Measurements from ENCODE around the gene FARP1.

The FARP1 gene

GRCh38 chr13:98175043-98175442 is 32.1 kb downstream of the FARP1 start:
- DNase-seq (ENCODE audit: low read depth in 2 of 2): no peak

DNA sequence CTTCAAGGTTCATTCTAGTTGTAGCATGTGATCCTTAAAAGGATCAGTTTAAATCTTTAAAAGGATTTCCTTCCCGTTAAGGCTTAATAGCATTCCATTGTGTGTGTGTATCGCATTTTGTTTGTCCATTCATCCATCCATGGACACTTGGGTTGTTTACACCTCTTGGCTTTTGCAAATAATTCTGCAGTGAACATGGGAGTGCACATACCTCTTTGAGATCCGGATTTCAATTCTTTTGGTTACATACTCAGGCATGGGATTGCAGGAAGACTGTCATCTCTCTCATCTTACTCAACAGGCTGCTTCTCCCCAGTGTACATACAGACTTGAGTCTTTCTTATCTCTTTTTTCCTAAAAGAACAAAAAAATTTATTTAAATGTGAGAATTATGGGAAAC is 32.9 kb downstream of the FARP1 start:
- no peak for DNase-seq (ENCODE audit: low read depth in 2 of 2)

DNA sequence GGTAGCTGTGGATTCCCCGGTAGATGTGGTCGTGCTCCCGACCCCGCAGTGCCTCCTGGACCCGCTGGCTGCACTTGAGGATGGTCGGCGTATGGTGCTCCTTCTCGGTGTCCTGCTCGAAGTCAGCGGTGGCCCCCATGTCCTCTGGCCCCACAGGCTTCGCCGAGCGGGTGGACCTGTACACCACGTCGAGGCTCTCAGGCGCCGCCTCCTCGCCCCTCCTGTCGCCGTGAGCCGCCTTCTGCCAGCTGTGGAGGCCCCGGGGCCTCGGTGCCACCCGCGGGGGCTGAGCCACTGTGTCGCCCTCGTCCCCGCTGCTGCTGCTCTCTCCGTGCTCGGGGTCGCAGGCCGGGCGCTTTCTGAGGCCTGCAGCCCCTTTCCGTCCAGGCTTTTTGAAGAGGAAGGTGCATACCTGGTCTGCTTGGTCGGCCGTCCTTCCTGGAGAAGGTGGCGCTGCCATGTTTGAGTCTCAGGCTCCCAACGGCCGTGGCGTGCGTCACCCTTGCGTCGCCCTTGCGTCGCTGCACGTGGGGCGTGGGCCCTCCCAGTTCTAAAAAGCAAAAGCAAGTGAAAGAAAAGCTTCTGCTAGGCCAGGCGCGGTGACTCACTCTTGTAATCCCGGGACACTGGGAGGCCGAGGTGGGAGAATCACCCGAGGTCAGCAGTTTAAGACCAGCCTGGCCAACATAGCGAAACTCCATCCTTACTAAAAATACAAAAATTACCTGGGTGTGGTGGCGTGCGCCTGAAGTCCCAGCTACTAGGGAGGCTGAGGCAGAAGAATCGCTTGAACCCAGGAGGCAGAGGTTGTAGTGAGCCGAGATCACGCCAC is 34.1 kb downstream of the FARP1 start, which contains the start of gene RNF113B:
Gene RNF113B, minus strand, starts transcription at position 493 of the 832 bp plus-strand sequence. Its CDS starts 33 bp downstream, at position 460.
- DNase-seq (ENCODE audit: low read depth in 2 of 2): no peak

- no peak for DNase-seq (ENCODE audit: low read depth in 2 of 2)
Measured at GRCh38 chr13:98180092-98180491, 37.2 kb downstream of the FARP1 start.

GRCh38 chr13:98181111-98181815 is 38.4 kb downstream of the FARP1 start:
- no peak for DNase-seq (ENCODE audit: low read depth in 2 of 2)

DNA sequence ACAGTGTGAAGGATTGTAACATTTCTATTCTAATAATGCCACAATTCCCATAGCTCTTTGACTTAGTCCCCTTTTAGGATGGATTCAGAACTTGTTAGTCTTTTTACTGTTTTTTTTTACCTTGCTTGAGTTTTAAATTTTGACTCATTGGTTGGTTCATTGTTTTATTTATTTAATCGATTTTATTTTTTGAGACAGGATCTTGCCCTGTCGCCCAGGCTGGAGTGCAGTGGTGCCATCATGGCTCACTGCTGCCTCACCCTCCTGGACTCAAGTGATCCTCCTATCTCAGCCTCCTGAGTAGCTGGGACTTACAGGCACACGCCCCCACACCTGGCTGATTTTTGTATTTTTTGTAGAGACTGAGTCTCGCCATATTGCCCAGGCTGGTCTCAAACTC is 39.3 kb downstream of the FARP1 start:
- no peak for DNase-seq (ENCODE audit: low read depth in 2 of 2)

- no peak for DNase-seq (ENCODE audit: low read depth in 2 of 2)
Measured at GRCh38 chr13:98182589-98182988, 39.7 kb downstream of the FARP1 start.

DNA sequence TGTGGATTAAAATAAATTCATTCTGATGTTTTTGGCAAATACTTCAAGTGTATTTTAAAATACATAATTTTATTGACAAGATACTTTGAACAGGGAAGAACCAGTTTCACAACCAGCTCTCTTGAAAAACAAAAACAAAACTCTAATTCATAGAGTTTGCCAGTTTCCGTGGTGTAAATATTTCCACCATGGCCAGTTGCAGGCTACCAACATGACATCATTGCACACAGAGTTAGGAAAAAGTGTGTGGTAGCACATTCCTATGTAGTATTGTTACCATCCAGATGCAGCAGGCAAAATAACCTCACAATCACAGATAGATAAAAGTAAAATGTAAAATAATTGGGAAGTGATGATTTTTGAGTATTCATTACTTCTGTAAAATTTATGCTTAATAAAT is 41.9 kb downstream of the FARP1 start:
- no peak for DNase-seq (ENCODE audit: low read depth in 2 of 2)

GRCh38 chr13:98187155-98187964 is 44.5 kb downstream of the FARP1 start:
- no peak for DNase-seq (ENCODE audit: low read depth in 2 of 2)

- DNase-seq (ENCODE audit: low read depth in 2 of 2): no peak
Measured at GRCh38 chr13:98187965-98188261, 45.0 kb downstream of the FARP1 start.

- DNase-seq (ENCODE audit: low read depth in 2 of 2): no peak
Measured at GRCh38 chr13:98188544-98189166, 45.8 kb downstream of the FARP1 start.

DNA sequence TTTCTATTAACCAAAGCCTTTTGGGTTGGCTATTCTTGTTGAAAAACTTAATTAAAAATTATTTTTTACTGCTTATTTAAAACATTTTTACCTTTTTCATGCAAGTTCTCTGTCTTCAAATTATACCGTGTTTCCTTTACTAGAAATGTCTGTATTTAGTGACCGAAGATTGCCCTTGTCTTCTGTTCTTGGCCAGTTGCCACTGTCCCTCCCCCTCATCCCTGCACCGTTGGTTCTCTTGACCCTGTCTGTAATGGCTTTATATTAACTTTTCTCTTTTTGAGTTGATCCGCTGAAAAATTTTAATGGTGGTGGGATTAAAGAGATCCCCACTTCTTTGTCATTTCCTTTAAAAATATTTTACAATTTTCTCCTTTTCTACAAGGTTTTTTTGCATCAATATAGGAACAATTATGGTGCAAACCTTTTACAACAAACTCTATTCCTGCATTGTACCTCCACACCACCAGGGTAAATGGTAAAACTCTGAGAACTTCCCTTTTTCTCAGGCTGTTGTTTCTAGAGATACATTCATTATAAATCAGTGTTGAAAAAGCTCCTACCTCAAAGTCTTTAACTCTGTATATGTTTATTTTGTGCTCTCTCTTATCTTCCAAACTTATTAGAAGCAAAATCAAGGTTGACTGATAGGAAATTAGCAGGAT is 47.1 kb downstream of the FARP1 start:
- no peak for DNase-seq (ENCODE audit: low read depth in 2 of 2)

DNA sequence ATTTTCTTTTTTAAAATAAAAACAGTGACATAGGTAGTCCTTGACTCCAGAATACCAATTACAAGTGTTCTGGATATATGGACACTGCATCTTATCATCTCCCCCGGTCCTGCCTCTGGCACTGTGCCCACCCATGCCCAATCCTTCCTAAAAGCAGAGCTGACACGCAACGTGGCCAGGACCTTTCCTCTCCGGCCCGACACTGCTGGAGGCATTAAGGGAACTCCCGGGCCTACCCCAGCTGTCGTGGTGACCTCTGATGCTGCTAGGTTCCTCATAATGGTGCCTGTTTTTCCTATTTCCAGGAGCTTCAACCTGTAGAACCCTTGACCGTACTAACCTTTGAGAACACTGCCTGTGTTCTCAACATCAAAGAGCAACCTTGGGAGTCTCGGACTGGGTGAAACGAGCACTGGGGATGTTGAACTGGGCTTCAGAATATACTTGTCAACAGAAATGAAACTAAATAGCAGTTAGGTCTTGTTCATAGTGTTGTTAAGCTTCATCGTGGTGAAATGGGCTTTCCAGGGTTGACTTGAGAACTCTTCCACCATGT is 48.1 kb downstream of the FARP1 start:
- no peak for DNase-seq (ENCODE audit: low read depth in 2 of 2)

DNA sequence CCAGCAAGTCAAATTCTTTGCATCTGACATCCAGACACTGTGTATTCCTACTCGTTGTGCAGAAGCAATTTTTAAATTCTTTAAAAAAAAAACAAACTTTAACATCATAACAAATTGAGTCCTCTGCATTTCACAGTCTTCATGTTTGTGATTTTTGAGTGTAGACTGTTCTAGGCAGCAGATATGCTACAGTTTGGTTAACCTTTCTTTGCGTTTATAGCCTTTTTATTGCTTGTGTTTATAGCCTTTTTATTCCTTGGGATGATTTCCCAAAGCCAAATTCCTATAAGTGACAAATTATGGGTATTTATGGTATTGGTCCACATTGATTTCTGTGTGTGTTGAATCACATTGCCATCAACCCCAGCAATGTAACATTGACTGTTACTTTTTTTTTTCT is 49.1 kb downstream of the FARP1 start:
- DNase-seq (ENCODE audit: low read depth in 2 of 2): no peak

GRCh38 chr13:98195054-98195791 is 52.3 kb downstream of the FARP1 start:
- DNase-seq (ENCODE audit: low read depth in 2 of 2): no peak

GRCh38 chr13:98198683-98199082 is 55.8 kb downstream of the FARP1 start:
- DNase-seq (ENCODE audit: low read depth in 2 of 2): no peak

- no peak for DNase-seq (ENCODE audit: low read depth in 2 of 2)
Measured at GRCh38 chr13:98199480-98199879, 56.6 kb downstream of the FARP1 start.

DNA sequence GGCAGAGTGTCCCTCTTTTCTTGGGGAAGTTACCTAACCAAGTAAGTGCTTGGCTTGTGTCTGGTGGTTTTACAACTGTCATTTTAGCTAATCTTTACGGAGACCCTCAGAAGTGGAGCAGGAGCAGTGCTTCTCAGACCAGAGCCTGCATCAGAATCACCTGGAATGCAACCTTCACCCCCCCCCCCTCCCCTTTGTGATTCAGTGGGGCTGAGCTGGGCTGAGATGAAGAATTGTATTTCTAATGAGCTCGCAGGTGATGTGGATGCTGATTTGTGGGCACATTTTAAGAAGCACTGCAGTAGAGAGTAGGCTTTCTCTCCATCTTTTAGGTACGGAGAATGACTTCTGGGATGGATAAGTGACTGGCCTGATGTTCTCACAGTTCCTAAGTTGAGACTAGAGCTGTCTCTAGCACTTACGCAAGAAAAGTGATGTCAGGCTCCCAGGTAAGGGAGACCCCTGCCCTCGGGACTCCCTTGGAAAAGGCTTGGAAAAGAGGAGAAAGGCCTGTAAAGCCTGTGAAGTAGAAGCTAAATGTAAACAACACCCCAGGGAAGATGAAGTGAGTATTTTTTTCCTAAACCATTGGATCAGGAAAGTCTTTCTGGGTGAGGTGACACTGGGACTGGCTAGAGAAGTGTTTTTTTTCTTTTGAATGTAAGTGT is 57.5 kb downstream of the FARP1 start:
- no peak for DNase-seq (ENCODE audit: low read depth in 2 of 2)

GRCh38 chr13:98201189-98201588 is 58.3 kb downstream of the FARP1 start:
- no peak for DNase-seq (ENCODE audit: low read depth in 2 of 2)

DNA sequence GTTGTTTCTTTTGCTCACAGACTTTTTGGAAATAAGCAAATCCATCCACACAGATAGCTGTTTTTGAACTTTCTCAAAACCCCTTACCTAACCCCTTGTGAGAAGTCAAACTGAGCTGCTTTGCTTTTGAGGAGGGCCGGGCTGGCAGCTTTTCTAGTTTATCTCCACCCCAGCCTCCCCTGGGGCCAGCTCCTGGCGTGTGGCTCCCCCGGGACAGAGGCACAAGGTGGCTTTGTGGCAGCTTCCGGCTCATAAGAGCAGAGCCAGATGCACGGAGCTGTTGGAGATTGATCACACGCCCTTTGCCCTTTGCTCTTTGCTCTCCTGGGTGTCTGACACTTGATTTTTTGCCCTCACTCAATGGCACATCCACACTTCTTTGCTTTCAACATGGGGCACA is 59.1 kb downstream of the FARP1 start:
- DNase-seq (ENCODE audit: low read depth in 2 of 2): no peak

Data from stimulated activated CD4-positive, alpha-beta T cell treated with anti-CD3 and anti-CD28 coated beads, Interleukin-12 subunit alpha, Interleukin-12 subunit beta, amount 100 ng/mL, for 24 hours (primary cell).